Measurements from ENCODE around the gene FTO. TPM values are rescaled to one million over a fixed set of nuclear protein-coding genes. Genes with fewer than 3 reads are reported as not detected.

Gene FTO
- total RNA-seq, 2 experiments from 2014 or later, result 48.6 to 53.2 TPM

DNA sequence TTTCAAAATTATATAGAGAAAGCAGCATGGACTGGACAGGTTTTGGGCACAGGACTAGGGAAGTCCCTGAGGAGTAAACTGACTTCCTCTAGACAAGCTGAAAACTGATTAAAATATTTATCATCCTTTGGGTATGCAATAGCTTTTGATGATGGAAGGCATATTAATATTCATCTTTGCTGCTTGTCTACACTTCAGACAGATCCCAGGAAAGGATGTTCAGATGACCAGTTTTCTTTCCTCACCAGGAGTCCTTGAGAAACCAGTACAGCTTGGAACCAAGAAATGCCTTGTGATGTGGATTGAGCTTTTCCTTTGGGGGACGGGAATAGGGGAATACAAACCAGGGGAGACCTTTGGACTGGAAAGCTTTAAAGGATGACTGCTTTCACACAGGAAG lies 195.5 kb downstream of the FTO start:
- H3K27ac Mint-ChIP-seq, result no peak overlapping the region
- POLR2A ChIA-PET, result no interaction called here
- no peaks in the 10 kb centered on the region for H3K27me3 Mint-ChIP-seq

GRCh38 chr16:53900667-53901066 lies 196.7 kb downstream of the FTO start:
- ATAC-seq (no peak), DNase-seq (no peak)
- H3K4me3 Mint-ChIP-seq, result no peak overlapping the region
- H3K27ac Mint-ChIP-seq, result no peak overlapping the region
- H3K36me3 Mint-ChIP-seq (ENCODE audit: low read depth), result peaks cover 4% of the 10 kb centered on the region
- no peaks in the 10 kb centered on the region for H3K9me3 Mint-ChIP-seq
- peaks cover 16% of the 10 kb centered on the region for H3K4me1 Mint-ChIP-seq (ENCODE audit: low read depth)
- intact Hi-C loops (cut with micrococcal nuclease), result no loop called here
- POLR2A ChIA-PET, result no interaction called here
- no peaks in the 10 kb centered on the region for H3K27me3 Mint-ChIP-seq
- CTCF ChIA-PET, result interaction anchor here (2.0 kb wide), 1 partner anchor 11 kb away, joined by 7 read pairs; no protein-coding TSS in a partner anchor
- TF ChIP-seq CTCF (IDR thresholded peaks at IDR 0.05), result no peak

More for the DNA sequence above, 195.5 kb downstream of the FTO start:
- TF ChIP-seq CTCF (IDR thresholded peaks at IDR 0.05), result no peak
- intact Hi-C loops (cut with micrococcal nuclease), result no loop called here
- no peaks in the 10 kb centered on the region for H3K9me3 Mint-ChIP-seq
- DNase-seq (no peak), ATAC-seq (no peak)
- H3K4me1 Mint-ChIP-seq (ENCODE audit: low read depth), result peaks cover 7% of the 10 kb centered on the region
- peaks cover 3% of the 10 kb centered on the region for H3K36me3 Mint-ChIP-seq (ENCODE audit: low read depth)
- CTCF ChIA-PET, result interaction anchor here (2.0 kb wide), 1 partner anchor 13 kb away, joined by 7 read pairs; no protein-coding TSS in a partner anchor
- H3K4me3 Mint-ChIP-seq, result no peak overlapping the region

- no peak for ATAC-seq
- CTCF ChIA-PET, result no interaction called here
- peaks cover 4% of the 10 kb centered on the region for H3K36me3 Mint-ChIP-seq (ENCODE audit: low read depth)
- H3K27ac Mint-ChIP-seq, result no peak overlapping the region
- POLR2A ChIA-PET, result no interaction called here
- intact Hi-C loops (cut with micrococcal nuclease), result no loop called here
- H3K4me3 Mint-ChIP-seq, result no peak overlapping the region
- no peak for TF ChIP-seq CTCF (IDR thresholded peaks at IDR 0.05)
- DNase-seq, result no peak
- peaks cover 16% of the 10 kb centered on the region for H3K4me1 Mint-ChIP-seq (ENCODE audit: low read depth)
- H3K27me3 Mint-ChIP-seq, result no peaks in the 10 kb centered on the region
- no peaks in the 10 kb centered on the region for H3K9me3 Mint-ChIP-seq
These were observed 197.5 kb downstream of the FTO start for GRCh38 chr16:53901408-53901807.

GRCh38 chr16:53904533-53904932 lies 200.6 kb downstream of the FTO start:
- Mint-ChIP-seq H3K27ac (no peak overlapping the region), H3K9me3 (no peaks in the 10 kb centered on the region), H3K27me3 (no peaks in the 10 kb centered on the region), H3K4me3 (no peak overlapping the region), H3K36me3 (ENCODE audit: low read depth) (peaks cover 7% of the 10 kb centered on the region), H3K4me1 (ENCODE audit: low read depth) (peaks cover 14% of the 10 kb centered on the region)
- ChIA-PET CTCF (no interaction called here), POLR2A (no interaction called here)
- no peak for TF ChIP-seq CTCF (IDR thresholded peaks at IDR 0.05)
- no peak for ATAC-seq
- intact Hi-C loops (cut with micrococcal nuclease), result no loop called here
- DNase-seq, result no peak

DNA sequence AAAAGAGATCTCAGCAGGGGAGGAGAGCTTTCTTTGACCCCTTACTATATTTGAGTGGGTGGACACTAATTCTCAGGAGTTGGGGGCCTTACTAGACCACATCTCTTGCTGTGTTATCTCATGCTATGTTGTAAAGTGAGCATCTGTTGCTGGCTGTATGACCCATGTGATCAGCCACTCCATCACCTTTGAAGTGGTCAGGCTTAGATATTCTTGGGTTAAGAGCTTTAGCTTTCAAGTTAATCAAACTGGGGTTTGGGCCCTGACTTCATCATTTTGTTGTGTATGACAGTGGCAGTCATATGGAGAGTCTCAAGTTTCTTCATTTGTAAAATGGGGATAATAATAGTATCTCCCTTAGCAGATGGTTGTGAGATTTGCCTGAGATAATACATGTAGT lies 201.1 kb downstream of the FTO start:
- no peak for ATAC-seq

More for the DNA sequence above, 201.1 kb downstream of the FTO start:
- H3K4me3 Mint-ChIP-seq, result no peak overlapping the region
- H3K9me3 Mint-ChIP-seq, result no peaks in the 10 kb centered on the region
- H3K27ac Mint-ChIP-seq, result no peak overlapping the region
- ChIA-PET POLR2A (no interaction called here), CTCF (no interaction called here)
- peaks cover 14% of the 10 kb centered on the region for H3K4me1 Mint-ChIP-seq (ENCODE audit: low read depth)
- no peak for DNase-seq
- intact Hi-C loops (cut with micrococcal nuclease), result no loop called here
- no peaks in the 10 kb centered on the region for H3K27me3 Mint-ChIP-seq
- no peak for TF ChIP-seq CTCF (IDR thresholded peaks at IDR 0.05)
- H3K36me3 Mint-ChIP-seq (ENCODE audit: low read depth), result peaks cover 7% of the 10 kb centered on the region

All from activated CD8-positive, alpha-beta T cell treated with anti-CD3 and anti-CD28 coated beads for 36 hours (primary cell).